A673 (cell line): ENCODE results near the gene RAPGEF3.

ENCODE experiments used
- CTCF ChIP-seq: fragments of 300-800, 200-600 bp; sonication (generic); conservative IDR thresholded peaks from 2 replicates; pipeline ENCODE4 v1.5.1; 2017; ENCODE audit warnings: low read depth, mild to moderate bottlenecking, antibody characterized with exemption, low read length, moderate library complexity, mixed read lengths
- EZH2 ChIP-seq: fragments of 200-600 bp; sonication (generic); IDR thresholded peaks from 2 replicates; pipeline ENCODE4 v1.6.1; 2017; ENCODE audit warnings: borderline replicate concordance, low read depth, mild to moderate bottlenecking, mixed read lengths, antibody characterized with exemption, low read length; ENCODE audit not compliant: poor library complexity, severe bottlenecking

- no peak for TF ChIP-seq CTCF
- TF ChIP-seq EZH2 = no peak
These were observed 26.2 kb downstream of the RAPGEF3 start for GRCh38 chr12:47732504-47732903.
